ENCODE data around the gene CLCA2. TPM values are rescaled to one million over a fixed set of nuclear protein-coding genes. Genes with fewer than 3 reads are reported as not detected.

The CLCA2 gene
- total RNA-seq, 1 donor from 2014 or later = 0.05 TPM

- intact Hi-C loops (cut with DNase I) = no loop called here
- DNase-seq (ENCODE audit: missing footprints) (no peak), ATAC-seq (peak; percentile 26)
These were observed 4.6 kb upstream of the CLCA2 start for GRCh38 chr1:86419277-86419903.

GRCh38 chr1:86421601-86422280, 2.2 kb upstream of the CLCA2 start:
- intact Hi-C loops (cut with DNase I) = no loop called here
- DNase-seq (ENCODE audit: missing footprints) = no peak
- ATAC-seq = no peak

GRCh38 chr1:86423473-86423872, 498 bp upstream of the CLCA2 start:
- peak; percentile 54 for ATAC-seq
- DNase-seq (ENCODE audit: missing footprints) = peak; percentile 67
- intact Hi-C loops (cut with DNase I) = no loop called here

- ATAC-seq (no peak), DNase-seq (ENCODE audit: missing footprints) (no peak)
- intact Hi-C loops (cut with DNase I) = no loop called here
These were observed 5.3 kb downstream of the CLCA2 start for GRCh38 chr1:86429122-86429725.

- intact Hi-C loops (cut with DNase I) = no loop called here
- ATAC-seq = peak; percentile 98
- DNase-seq (ENCODE audit: missing footprints) = no peak
These were observed 5.9 kb downstream of the CLCA2 start for GRCh38 chr1:86429835-86430234.

- peak; percentile 9 for ATAC-seq
- DNase-seq (ENCODE audit: missing footprints) = no peak
- intact Hi-C loops (cut with DNase I) = no loop called here
These were observed 6.4 kb downstream of the CLCA2 start for GRCh38 chr1:86430376-86430775.

- no peak for DNase-seq (ENCODE audit: missing footprints)
- no peak for ATAC-seq
- intact Hi-C loops (cut with DNase I) = no loop called here
These were observed 10.1 kb downstream of the CLCA2 start for GRCh38 chr1:86434059-86434458.

GRCh38 chr1:86435327-86435726, 11.4 kb downstream of the CLCA2 start:
- DNase-seq (ENCODE audit: missing footprints) (no peak), ATAC-seq (no peak)
- intact Hi-C loops (cut with DNase I) = no loop called here

- ATAC-seq (no peak), DNase-seq (ENCODE audit: missing footprints) (no peak)
- intact Hi-C loops (cut with DNase I) = no loop called here
These were observed 12.1 kb downstream of the CLCA2 start for GRCh38 chr1:86436041-86436440.

- DNase-seq (ENCODE audit: missing footprints) (no peak), ATAC-seq (no peak)
- intact Hi-C loops (cut with DNase I) = no loop called here
These were observed 17.6 kb downstream of the CLCA2 start for GRCh38 chr1:86441581-86441980.

GRCh38 chr1:86441997-86442396, 18.0 kb downstream of the CLCA2 start:
- ATAC-seq = no peak

GRCh38 chr1:86445919-86446318, 21.9 kb downstream of the CLCA2 start:
- ATAC-seq (no peak), DNase-seq (ENCODE audit: missing footprints) (no peak)
- intact Hi-C loops (cut with DNase I) = no loop called here

More at GRCh38 chr1:86441997-86442396, 18.0 kb downstream of the CLCA2 start:
- DNase-seq (ENCODE audit: missing footprints) = no peak
- intact Hi-C loops (cut with DNase I) = no loop called here

GRCh38 chr1:86447198-86447790, 23.3 kb downstream of the CLCA2 start:
- DNase-seq (ENCODE audit: missing footprints) (no peak), ATAC-seq (no peak)
- intact Hi-C loops (cut with DNase I) = no loop called here

GRCh38 chr1:86448670-86449069, 24.7 kb downstream of the CLCA2 start:
- no peak for DNase-seq (ENCODE audit: missing footprints)
- intact Hi-C loops (cut with DNase I) = no loop called here

GRCh38 chr1:86449103-86449502, 25.1 kb downstream of the CLCA2 start:
- intact Hi-C loops (cut with DNase I) = no loop called here
- DNase-seq (ENCODE audit: missing footprints) (no peak), ATAC-seq (no peak)

More at GRCh38 chr1:86448670-86449069, 24.7 kb downstream of the CLCA2 start:
- no peak for ATAC-seq

GRCh38 chr1:86450847-86451246, 26.9 kb downstream of the CLCA2 start:
- DNase-seq (ENCODE audit: missing footprints) (no peak), ATAC-seq (no peak)
- intact Hi-C loops (cut with DNase I) = no loop called here

- no peak for DNase-seq (ENCODE audit: missing footprints)
- intact Hi-C loops (cut with DNase I) = no loop called here
- ATAC-seq = no peak
These were observed 29.7 kb downstream of the CLCA2 start for GRCh38 chr1:86453664-86454063.

GRCh38 chr1:86455073-86455472, 31.1 kb downstream of the CLCA2 start:
- intact Hi-C loops (cut with DNase I) = no loop called here
- ATAC-seq = no peak

GRCh38 chr1:86460998-86461397, 37.0 kb downstream of the CLCA2 start:
- intact Hi-C loops (cut with DNase I) = no loop called here
- DNase-seq (ENCODE audit: missing footprints) (no peak), ATAC-seq (no peak)

More at GRCh38 chr1:86455073-86455472, 31.1 kb downstream of the CLCA2 start:
- no peak for DNase-seq (ENCODE audit: missing footprints)

- ATAC-seq (no peak), DNase-seq (ENCODE audit: missing footprints) (no peak)
- intact Hi-C loops (cut with DNase I) = no loop called here
These were observed 37.5 kb downstream of the CLCA2 start for GRCh38 chr1:86461482-86461881.

Measured in Right ventricle myocardium inferior (tissue), 1 donor.